ACC112 (cell line): ENCODE results near the gene GLYATL3.

Experiments used
- H2AFZ ChIP-seq: fragments of 200-600 bp; sonication (generic); one replicate; pipeline ENCODE4 v1.6.0; 2017; ENCODE audit warnings: antibody characterized with exemption, low read length; ENCODE audit not compliant: unreplicated experiment
- H3K27ac ChIP-seq: fragments of 200-600 bp; sonication (generic); 2 replicates; pipeline ENCODE4 v1.5.1; 2014; ENCODE audit warnings: low read depth, mild to moderate bottlenecking, antibody characterized with exemption, low read length, moderate library complexity
- H3K27me3 ChIP-seq: fragments of 200-600 bp; sonication (generic); 2 replicates; pipeline ENCODE4 v1.6.1; 2014; ENCODE audit warnings: mild to moderate bottlenecking, antibody characterized with exemption, low read length, moderate library complexity, mixed read lengths; ENCODE audit not compliant: insufficient read depth
- H3K36me3 ChIP-seq: fragments of 200-600 bp; sonication (generic); 2 replicates; pipeline ENCODE4 v1.6.1; 2016; ENCODE audit warnings: mild to moderate bottlenecking, antibody characterized with exemption, low read length, moderate library complexity, mixed read lengths; ENCODE audit not compliant: insufficient read depth
- H3K4me1 ChIP-seq: fragments of 200-600 bp; sonication (generic); one replicate; pipeline ENCODE4 v1.6.1; 2016; ENCODE audit warnings: low read length, mixed read lengths; ENCODE audit not compliant: insufficient read depth, unreplicated experiment, control insufficient read depth
- H3K4me3 ChIP-seq: fragments of 200-600 bp; sonication (generic); 2 replicates; pipeline ENCODE4 v1.5.1; 2014; ENCODE audit warnings: mild to moderate bottlenecking, low read depth, low read length
- H3K79me2 ChIP-seq: fragments of 200-600 bp; sonication (generic); one replicate; pipeline ENCODE4 v1.6.0; 2016; ENCODE audit warnings: low read length; ENCODE audit not compliant: control insufficient read depth, unreplicated experiment, insufficient read depth

The GLYATL3 gene

GRCh38 chr6:49548613-49549304 is 49.0 kb downstream of the GLYATL3 start:
- H3K27me3 ChIP-seq = 0 out of 2 replicates have a peak, but pooled peaks cover 3% of the 10 kb centered on the region
- H3K36me3 ChIP-seq = no peaks in the 10 kb centered on the region
- no peaks in the 10 kb centered on the region for H3K79me2 ChIP-seq
- no peak overlapping the region for H3K27ac ChIP-seq
- no peak overlapping the region for H2AFZ ChIP-seq
- H3K4me3 ChIP-seq = no peak overlapping the region
- peaks cover 16% of the 10 kb centered on the region for H3K4me1 ChIP-seq

DNA sequence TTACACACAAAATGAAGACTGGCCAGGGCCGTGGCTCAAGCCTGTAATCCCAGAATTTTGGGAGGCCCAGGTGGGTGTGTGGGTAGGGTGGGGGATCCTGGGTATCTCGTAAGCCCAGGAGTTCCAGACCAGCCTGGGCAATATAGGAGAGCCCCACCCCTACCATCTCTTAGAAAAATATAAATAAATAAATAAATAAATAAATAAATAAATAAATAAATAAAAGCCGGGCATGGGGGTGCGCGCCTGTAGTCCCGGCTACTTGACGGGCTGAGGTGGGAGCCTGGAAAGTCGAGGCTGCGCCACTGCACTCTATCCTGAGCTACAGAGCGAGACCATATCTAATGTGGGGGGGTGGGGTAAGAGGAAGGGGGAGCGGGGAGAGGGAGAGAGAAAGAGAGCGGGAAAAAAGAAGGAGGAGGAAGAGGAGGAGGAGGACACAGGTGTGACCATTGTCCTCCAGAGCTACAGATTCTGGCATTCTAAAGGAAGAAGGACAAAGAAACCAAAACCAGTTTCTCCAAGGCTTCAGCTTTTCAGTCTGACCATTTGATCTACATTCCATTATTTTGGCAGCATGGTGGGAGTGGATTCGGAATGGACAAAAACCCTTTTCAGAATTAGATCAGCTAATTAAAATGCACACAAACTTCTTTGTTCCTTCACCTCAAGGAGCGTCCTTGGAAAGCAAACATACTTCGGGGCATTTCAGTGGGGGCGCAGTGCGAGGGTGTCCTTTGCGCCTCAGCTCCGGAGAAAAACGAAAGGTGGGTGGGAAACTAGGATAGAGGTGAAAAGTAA is 50.2 kb downstream of the GLYATL3 start:
- 0 out of 2 replicates have a peak, but pooled peaks cover 3% of the 10 kb centered on the region for H3K27me3 ChIP-seq
- no peak overlapping the region for H3K27ac ChIP-seq
- no peaks in the 10 kb centered on the region for H3K36me3 ChIP-seq
- peaks cover 21% of the 10 kb centered on the region for H3K4me1 ChIP-seq
- H3K79me2 ChIP-seq = no peaks in the 10 kb centered on the region
- H2AFZ ChIP-seq = peak overlapping the region; percentile 62
- H3K4me3 ChIP-seq = peak overlapping the region; percentile 81

- H3K4me3 ChIP-seq = peak within 1 kb of the TSS; percentile 81
- no peak within 1 kb of the TSS for H3K27ac ChIP-seq
- 0 out of 2 replicates have a peak, but pooled peaks cover 3% of the 10 kb centered on the region for H3K27me3 ChIP-seq
- H3K79me2 ChIP-seq = no peaks in the 10 kb centered on the region
- H3K4me1 ChIP-seq = peaks cover 21% of the 10 kb centered on the region
- peak within 1 kb of the TSS; percentile 62 for H2AFZ ChIP-seq
- no peaks in the 10 kb centered on the region for H3K36me3 ChIP-seq
These were observed 50.9 kb downstream of the GLYATL3 start, which contains the start of gene C6orf141 for GRCh38 chr6:49550492-49551077. TSS of gene C6orf141 (plus strand) at chr6:49550668. CDS start at chr6:49550793, 125 bp downstream.

DNA sequence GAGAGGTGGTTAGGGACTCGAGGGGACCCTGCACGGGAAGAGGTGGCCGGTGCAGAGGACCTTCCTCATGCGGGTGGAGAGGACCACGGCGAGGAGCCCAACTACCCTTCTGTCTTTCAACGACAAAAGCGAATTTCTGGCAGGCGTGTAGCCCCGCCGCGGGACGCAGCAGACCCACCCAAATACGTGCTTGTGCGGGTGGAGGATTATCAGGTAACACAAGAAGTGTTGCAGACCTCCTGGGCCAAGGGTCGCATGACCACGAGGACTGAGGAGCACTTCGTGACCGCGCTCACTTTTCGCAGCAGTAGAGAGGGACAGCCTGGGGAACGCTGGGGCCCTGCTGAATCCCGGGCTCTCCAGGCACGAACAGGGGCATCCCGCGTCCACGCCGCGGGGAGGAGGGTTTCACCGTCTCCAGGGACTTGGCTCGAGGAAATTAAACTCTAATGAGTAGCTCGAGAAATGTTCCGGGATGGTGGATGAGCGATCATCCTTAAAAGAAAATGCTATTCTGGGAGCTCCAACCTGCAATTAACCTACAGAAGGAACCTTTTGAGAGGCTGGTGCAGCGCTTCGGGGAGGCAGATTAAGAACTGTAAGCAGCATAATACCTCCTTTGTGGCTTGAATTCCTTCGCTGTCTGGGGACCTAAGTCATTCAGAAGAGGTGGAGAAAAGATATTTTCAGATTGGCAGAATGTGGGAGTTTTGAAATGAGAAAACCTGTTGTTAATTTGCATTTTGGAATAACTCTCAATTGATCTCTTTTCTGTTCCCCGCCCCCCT is 51.5 kb downstream of the GLYATL3 start:
- Histone ChIP-seq H3K4me1 (peaks cover 25% of the 10 kb centered on the region), H2AFZ (peak overlapping the region; percentile 62), H3K4me3 (peak overlapping the region; percentile 81), H3K27me3 (0 out of 2 replicates have a peak, but pooled peaks cover 3% of the 10 kb centered on the region), H3K79me2 (no peaks in the 10 kb centered on the region), H3K36me3 (no peaks in the 10 kb centered on the region), H3K27ac (no peak overlapping the region)

DNA sequence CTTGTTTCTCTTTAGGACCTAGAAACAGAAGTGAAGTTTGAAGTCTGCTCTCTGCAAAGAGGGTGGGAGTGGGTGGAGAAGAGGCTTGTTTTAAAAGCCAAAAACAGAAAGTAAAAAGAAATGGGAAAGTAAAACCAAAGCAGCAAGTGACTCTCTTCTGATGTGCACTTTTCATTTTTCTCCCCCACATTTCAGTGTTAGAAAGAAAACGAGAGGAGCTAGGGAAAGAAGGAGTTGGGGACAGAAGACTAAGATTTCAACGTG is 52.1 kb downstream of the GLYATL3 start:
- Histone ChIP-seq H3K4me3 (peak overlapping the region; percentile 81), H2AFZ (peak overlapping the region; percentile 62), H3K27ac (no peak overlapping the region), H3K79me2 (no peaks in the 10 kb centered on the region), H3K36me3 (no peaks in the 10 kb centered on the region), H3K4me1 (peaks cover 29% of the 10 kb centered on the region), H3K27me3 (0 out of 2 replicates have a peak, but pooled peaks cover 3% of the 10 kb centered on the region)

GRCh38 chr6:49552596-49552995 is 52.9 kb downstream of the GLYATL3 start:
- Histone ChIP-seq H3K27ac (no peak overlapping the region), H2AFZ (no peak overlapping the region), H3K4me3 (no peak overlapping the region; the same call in 1 of the 2 replicates)

GRCh38 chr6:49553384-49553783 is 53.7 kb downstream of the GLYATL3 start:
- Histone ChIP-seq H3K27me3 (0 out of 2 replicates have a peak, but pooled peaks cover 3% of the 10 kb centered on the region), H2AFZ (no peak overlapping the region), H3K27ac (peak overlapping the region; percentile 18; the same call in 1 of the 2 replicates), H3K4me3 (no peak overlapping the region), H3K79me2 (no peaks in the 10 kb centered on the region), H3K4me1 (peaks cover 31% of the 10 kb centered on the region), H3K36me3 (no peaks in the 10 kb centered on the region)

More at GRCh38 chr6:49552596-49552995, 52.9 kb downstream of the GLYATL3 start:
- Histone ChIP-seq H3K4me1 (peaks cover 31% of the 10 kb centered on the region), H3K36me3 (no peaks in the 10 kb centered on the region), H3K79me2 (no peaks in the 10 kb centered on the region), H3K27me3 (0 out of 2 replicates have a peak, but pooled peaks cover 3% of the 10 kb centered on the region)

DNA sequence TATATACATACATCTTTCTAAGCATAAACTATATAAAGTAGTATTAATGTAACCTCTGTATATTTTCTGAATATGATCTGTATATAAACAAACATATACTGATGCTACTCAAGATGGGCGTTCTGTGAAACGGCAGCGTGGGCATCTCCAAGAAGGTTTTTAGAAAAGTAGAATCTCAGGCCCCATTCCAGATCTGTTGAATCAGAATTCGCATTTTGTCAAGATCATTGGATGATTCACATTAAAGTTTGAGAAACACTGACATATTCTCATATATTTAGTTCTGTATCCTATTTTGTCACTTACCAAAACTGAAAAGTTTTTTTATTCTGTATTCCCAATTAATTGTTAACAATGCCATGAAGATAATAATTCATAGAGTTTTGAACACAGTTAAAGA is 56.2 kb downstream of the GLYATL3 start:
- no peak overlapping the region for H2AFZ ChIP-seq
- H3K27me3 ChIP-seq = no peaks in the 10 kb centered on the region
- H3K4me3 ChIP-seq = no peak overlapping the region
- peak overlapping the region; percentile 54 for H3K27ac ChIP-seq
- no peaks in the 10 kb centered on the region for H3K36me3 ChIP-seq
- H3K4me1 ChIP-seq = peaks cover 31% of the 10 kb centered on the region
- no peaks in the 10 kb centered on the region for H3K79me2 ChIP-seq

GRCh38 chr6:49556429-49556837 is 56.7 kb downstream of the GLYATL3 start:
- Histone ChIP-seq H2AFZ (no peak overlapping the region), H3K79me2 (no peaks in the 10 kb centered on the region), H3K36me3 (no peaks in the 10 kb centered on the region), H3K4me1 (peaks cover 31% of the 10 kb centered on the region), H3K27ac (peak overlapping the region; percentile 54), H3K4me3 (no peak overlapping the region), H3K27me3 (no peaks in the 10 kb centered on the region)

GRCh38 chr6:49557177-49557576 is 57.5 kb downstream of the GLYATL3 start:
- no peak overlapping the region for H3K4me3 ChIP-seq
- no peak overlapping the region for H2AFZ ChIP-seq
- no peaks in the 10 kb centered on the region for H3K36me3 ChIP-seq
- no peaks in the 10 kb centered on the region for H3K27me3 ChIP-seq
- H3K79me2 ChIP-seq = no peaks in the 10 kb centered on the region
- peaks cover 30% of the 10 kb centered on the region for H3K4me1 ChIP-seq
- no peak overlapping the region for H3K27ac ChIP-seq
